ENCODE measurements around the gene CCDC142. TPM values are rescaled to one million over a fixed set of nuclear protein-coding genes. Genes with fewer than 3 reads are reported as not detected.

Gene CCDC142
- total and polyA plus RNA-seq, 4 donors: 5.5 to 25.5 (median 13.0) TPM

DNA sequence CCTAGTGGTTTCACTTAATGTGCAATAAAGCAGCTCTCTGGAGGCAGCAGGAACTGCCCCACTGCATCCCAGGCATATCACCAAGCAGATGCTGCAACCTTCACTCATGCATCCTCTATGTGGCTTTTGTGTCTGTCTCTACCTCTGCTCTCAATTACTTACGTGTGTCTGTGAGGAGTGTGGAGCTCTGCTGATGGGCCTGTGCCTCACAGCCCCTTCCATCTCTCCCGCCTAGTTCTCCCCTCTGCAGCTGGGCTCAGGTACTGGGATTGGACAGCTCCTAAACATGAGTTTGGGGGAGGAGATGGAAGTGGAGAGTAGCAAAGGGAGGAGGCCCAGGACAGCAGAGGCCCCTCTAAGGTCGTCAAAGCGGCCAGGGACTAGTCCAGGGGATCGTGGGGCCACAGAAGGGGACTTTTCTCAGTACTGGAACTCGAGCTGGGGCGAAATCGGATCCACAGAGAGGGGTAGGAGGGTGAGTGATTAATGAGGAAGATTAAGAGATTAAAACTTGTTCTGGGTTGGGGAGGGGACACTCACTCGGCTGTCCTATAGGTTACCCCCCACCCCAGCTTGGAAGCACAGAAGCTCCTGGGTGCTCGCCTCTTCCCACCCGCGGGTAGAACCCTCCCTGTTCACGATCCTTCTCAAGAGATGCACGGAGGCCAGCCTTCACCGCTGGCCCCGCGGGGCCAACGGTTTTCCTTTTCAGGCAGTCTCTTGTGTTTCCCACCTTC, 18.7 kb upstream of the CCDC142 start:
- DNase-seq (no peak), ATAC-seq (ENCODE audit: insufficient read depth, low FRiP score) (no peak)
- 76 to 83% methylated on average over 18 of the region's 18 CpGs for WGBS, 2 donors
- H3K9ac ChIP-seq (ENCODE audit: insufficient read depth in 1 of 2, low read length in 2 of 2): no peak overlapping the region
- no peak overlapping the region for H3K4me3 ChIP-seq
- no peak overlapping the region for H3K27ac ChIP-seq (ENCODE audit: low read depth in 1 of 2, low read length in 1 of 2)
- peaks cover 1 to 39% (median 14%) of the 10 kb centered on the region in 5 donors for H3K4me1 ChIP-seq (ENCODE audit: control insufficient read depth in 5 of 5, insufficient read depth in 5 of 5, low read length in 5 of 5)
- peaks cover 0 to 84% (median 78%) of the 10 kb centered on the region in 3 donors for H3K27me3 ChIP-seq (ENCODE audit: control insufficient read depth in 3 of 3, insufficient read depth in 3 of 3, low read length in 2 of 3)
- H3K9me3 ChIP-seq (ENCODE audit: control insufficient read depth in 4 of 4, insufficient read depth in 3 of 4, low read length in 3 of 4): peaks cover 0 to 2% (median 0%) of the 10 kb centered on the region in 4 donors
- H3K36me3 ChIP-seq (ENCODE audit: control insufficient read depth in 4 of 4, insufficient read depth in 4 of 4, low read length in 4 of 4): peaks cover 0 to 14% (median 7%) of the 10 kb centered on the region in 4 donors
- TF ChIP-seq, protein P1, sequence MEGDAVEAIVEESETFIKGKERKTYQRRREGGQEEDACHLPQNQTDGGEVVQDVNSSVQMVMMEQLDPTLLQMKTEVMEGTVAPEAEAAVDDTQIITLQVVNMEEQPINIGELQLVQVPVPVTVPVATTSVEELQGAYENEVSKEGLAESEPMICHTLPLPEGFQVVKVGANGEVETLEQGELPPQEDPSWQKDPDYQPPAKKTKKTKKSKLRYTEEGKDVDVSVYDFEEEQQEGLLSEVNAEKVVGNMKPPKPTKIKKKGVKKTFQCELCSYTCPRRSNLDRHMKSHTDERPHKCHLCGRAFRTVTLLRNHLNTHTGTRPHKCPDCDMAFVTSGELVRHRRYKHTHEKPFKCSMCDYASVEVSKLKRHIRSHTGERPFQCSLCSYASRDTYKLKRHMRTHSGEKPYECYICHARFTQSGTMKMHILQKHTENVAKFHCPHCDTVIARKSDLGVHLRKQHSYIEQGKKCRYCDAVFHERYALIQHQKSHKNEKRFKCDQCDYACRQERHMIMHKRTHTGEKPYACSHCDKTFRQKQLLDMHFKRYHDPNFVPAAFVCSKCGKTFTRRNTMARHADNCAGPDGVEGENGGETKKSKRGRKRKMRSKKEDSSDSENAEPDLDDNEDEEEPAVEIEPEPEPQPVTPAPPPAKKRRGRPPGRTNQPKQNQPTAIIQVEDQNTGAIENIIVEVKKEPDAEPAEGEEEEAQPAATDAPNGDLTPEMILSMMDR (IDR thresholded peaks at IDR 0.05; ENCODE audit: control extremely low read depth, extremely low read depth): no peak

DNA sequence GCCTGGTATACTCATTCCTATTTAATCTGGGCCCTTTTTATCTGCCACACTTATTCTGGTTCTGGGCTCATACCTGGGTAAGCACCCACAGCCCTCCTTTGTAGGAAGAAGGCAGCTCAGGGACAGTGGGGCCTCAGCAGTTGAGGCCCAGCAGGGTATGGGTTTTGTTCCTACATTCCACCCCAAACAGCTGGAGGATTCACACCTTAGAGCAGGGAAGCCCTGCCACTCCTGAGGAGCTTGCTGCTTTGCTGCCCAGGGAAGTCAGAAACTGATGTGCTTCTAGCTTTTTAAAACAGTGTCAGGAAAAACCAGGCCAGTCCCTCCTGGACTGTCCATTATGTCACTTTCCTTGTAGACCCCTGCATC, 17.8 kb upstream of the CCDC142 start:
- Histone ChIP-seq H3K27ac (ENCODE audit: low read depth in 1 of 2, low read length in 1 of 2) (no peak overlapping the region), H3K36me3 (ENCODE audit: control insufficient read depth in 4 of 4, insufficient read depth in 4 of 4, low read length in 4 of 4) (peaks cover 0 to 8% (median 4%) of the 10 kb centered on the region in 4 donors), H3K27me3 (ENCODE audit: control insufficient read depth in 3 of 3, insufficient read depth in 3 of 3, low read length in 2 of 3) (peaks cover 0 to 90% (median 74%) of the 10 kb centered on the region in 3 donors), H3K9me3 (ENCODE audit: control insufficient read depth in 4 of 4, insufficient read depth in 3 of 4, low read length in 3 of 4) (peaks cover 0 to 2% (median 0%) of the 10 kb centered on the region in 4 donors), H3K4me1 (ENCODE audit: control insufficient read depth in 5 of 5, insufficient read depth in 5 of 5, low read length in 5 of 5) (peaks cover 0 to 35% (median 14%) of the 10 kb centered on the region in 5 donors), H3K9ac (ENCODE audit: insufficient read depth in 1 of 2, low read length in 2 of 2) (no peak overlapping the region), H3K4me3 (no peak overlapping the region)
- ATAC-seq (ENCODE audit: insufficient read depth, low FRiP score) (no peak), DNase-seq (no peak)
- TF ChIP-seq, protein P1 (IDR thresholded peaks at IDR 0.05; ENCODE audit: control extremely low read depth, extremely low read depth): no peak

DNA sequence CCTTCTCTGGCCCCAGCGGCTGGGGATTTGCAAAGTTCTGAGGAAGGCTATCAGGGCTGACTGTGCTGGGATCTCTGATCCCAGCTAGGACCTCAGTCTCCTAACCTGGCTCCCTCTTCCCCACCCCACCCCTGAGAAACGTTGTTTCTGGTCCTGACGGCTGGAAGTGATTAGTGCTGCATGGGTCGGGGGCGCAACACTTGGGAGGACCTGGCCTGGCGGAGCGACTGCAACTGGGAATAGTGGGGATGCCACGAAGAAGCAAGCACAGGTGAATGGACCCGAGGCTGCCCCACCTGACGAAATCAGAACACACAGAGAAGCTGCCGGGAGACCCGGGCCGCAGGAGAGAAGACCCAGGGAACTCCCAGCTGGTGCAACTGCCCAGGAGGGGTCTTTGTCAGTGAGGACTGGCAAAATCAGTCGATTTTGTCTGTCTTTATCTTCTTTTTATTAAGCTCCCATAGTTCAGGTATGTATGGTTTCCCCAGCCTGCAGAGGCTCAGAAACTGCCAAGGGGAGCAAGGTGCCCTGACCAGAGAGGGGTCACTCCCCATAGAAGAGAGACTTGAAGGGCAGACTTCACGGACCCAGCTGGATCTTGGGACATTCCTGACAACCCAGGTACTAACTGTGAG, 17.3 kb upstream of the CCDC142 start:
- ATAC-seq (ENCODE audit: insufficient read depth, low FRiP score) (no peak), DNase-seq (no peak)
- 45 to 62% methylated on average over 15 of the region's 15 CpGs for WGBS, 2 donors
- Histone ChIP-seq H3K36me3 (ENCODE audit: control insufficient read depth in 4 of 4, insufficient read depth in 4 of 4, low read length in 4 of 4) (peaks cover 0 to 3% (median 0%) of the 10 kb centered on the region in 4 donors), H3K4me3 (no peak overlapping the region), H3K27me3 (ENCODE audit: control insufficient read depth in 3 of 3, insufficient read depth in 3 of 3, low read length in 2 of 3) (peaks cover 0 to 86% (median 69%) of the 10 kb centered on the region in 3 donors), H3K27ac (ENCODE audit: low read depth in 1 of 2, low read length in 1 of 2) (no peak overlapping the region), H3K9ac (ENCODE audit: insufficient read depth in 1 of 2, low read length in 2 of 2) (no peak overlapping the region), H3K9me3 (ENCODE audit: control insufficient read depth in 4 of 4, insufficient read depth in 3 of 4, low read length in 3 of 4) (peaks cover 0 to 2% (median 0%) of the 10 kb centered on the region in 4 donors), H3K4me1 (ENCODE audit: control insufficient read depth in 5 of 5, insufficient read depth in 5 of 5, low read length in 5 of 5) (peaks cover 0 to 35% (median 14%) of the 10 kb centered on the region in 5 donors)
- TF ChIP-seq, protein P1 (IDR thresholded peaks at IDR 0.05; ENCODE audit: control extremely low read depth, extremely low read depth): no peak

Data from lung (tissue), 12 donors.